Raji (cell line): ENCODE results near the gene CCNY.

Experiments
- POLR2A ChIP-seq: IDR thresholded peaks from 2 replicates; pipeline ENCODE4 v1.6.1; 2011; ENCODE audit warnings: low read depth, low read length, control low read depth; ENCODE audit not compliant: insufficient read depth

CCNY gene

DNA sequence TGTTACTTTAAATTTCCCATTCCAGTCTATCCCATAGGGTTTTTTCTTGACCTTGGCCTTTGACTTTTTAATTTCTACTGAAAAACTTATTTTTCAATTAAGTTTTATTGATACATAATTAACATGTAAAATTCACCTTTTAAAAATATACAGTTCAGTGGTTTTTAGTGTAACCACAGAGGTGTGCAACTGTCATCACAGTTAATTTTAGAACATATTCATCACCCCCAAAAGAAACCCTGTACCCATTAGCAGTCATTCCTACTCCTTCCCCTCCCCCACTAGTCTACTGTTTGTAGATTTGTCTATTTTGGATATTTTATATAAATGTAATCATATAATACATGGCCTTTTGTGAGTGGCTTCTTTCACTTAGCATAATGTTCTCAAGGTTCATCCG is 172.3 kb downstream of the CCNY start:
- no peak for TF ChIP-seq POLR2A

GRCh38 chr10:35510891-35511290 is 174.6 kb downstream of the CCNY start:
- TF ChIP-seq POLR2A = no peak

- TF ChIP-seq POLR2A = no peak
Measured at GRCh38 chr10:35511647-35512046, 175.3 kb downstream of the CCNY start.

DNA sequence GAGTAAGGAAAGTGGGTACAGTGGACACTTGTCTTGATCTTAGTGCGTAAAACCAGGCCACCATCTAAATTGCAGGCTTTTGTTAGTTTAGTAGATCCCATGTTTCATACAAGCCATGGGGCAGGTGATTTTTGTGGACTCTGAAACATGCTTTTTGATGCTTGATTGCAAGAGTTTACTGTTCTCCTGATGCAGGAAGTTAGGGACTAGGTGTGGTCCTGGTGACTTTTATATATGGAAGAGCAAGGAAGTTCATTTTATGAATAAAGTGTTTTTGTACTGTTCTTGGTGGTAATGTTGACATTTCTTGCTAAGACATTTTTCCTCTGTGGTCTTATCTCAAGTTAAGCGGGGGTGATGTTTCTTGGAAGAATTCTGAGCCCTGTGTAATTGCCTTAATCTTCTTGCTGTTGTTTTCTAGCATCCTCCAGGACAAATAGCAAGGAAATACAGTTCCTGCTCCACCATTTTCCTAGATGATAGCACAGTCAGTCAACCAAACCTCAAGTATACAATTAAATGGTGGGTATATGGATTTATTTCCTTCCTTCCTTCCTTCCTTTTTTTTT is 179.9 kb downstream of the CCNY start:
- no peak for TF ChIP-seq POLR2A

DNA sequence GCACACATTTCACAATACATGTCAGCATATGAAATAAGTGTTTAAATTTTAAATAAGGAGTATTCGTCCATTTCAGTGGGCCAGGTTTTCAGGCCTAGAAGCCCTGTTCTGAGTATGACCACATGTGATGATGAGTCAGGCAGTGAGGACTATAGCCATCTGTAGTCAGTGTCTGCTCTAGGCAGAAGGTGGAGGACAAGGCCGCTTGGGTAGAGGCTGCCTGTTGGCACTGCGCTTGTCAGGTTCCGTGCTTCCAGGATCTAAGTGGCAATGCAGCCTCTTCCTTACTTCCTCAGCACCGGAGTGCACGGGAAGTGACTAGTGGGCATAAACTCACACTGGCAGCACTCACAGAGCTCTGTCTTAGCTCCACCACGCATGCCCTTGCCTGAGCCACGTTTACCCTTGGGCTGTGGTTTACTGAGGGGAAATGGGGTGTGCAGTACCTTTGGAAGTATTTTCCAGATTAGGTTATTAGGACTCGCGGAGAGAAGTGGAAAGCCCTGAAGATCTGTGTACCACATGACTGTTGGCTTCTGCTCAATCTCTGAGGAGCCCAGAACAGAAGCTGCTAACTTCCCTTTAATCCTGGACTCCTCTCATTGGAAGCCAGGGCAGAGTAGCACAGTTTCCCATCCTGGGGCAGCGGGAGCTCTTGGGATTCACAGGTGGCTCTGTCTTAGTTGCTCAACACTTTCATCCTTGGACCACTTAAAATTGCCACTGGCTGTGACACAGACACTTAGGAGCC is 181.3 kb downstream of the CCNY start:
- no peak for TF ChIP-seq POLR2A

DNA sequence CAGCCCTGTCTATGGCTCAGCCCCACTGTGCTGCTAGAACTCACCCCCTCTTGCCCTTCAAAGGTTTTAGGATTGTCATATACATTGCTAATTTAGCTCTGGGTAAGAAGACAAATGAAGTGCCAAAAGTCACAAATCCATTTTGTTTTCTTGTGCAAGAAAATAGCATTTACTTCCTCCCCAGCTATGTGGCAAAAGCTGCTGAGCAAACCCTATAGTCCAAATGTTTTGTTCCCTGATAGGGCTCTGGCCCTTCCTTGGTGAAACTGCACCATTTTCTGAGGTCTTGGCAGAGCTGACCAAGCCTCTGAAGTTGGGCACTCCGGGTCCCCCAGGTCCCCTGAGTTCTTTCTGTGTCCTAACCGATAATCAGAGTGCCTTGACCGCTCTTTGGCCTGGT is 184.7 kb downstream of the CCNY start:
- TF ChIP-seq POLR2A = no peak

DNA sequence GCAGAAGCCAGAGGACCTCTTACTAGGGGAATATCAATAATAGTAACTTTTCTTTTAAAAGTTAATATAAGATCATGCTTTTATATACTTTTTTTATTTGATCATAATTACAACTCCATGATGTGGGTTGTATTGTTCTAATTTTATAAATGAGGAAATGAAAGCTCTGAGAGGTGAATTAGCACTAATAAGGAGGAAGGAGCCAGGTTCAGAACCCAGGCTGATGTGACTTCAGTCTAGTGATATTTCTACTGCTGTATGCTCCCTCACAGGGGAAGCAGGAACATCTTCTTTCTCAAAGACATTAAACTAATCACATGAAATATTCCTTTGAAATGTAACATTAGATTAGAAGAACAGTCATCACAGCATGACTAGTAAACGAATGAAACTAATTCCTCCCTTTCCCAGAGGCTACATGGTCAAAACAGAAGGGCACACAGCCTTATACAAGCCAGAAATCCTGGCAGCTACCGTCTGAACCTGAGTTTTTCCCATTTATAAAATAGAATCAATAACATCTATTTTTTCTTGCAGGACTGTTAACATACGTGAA is 187.4 kb downstream of the CCNY start:
- TF ChIP-seq POLR2A = no peak

- TF ChIP-seq POLR2A = no peak
Measured at GRCh38 chr10:35526746-35527145, 190.4 kb downstream of the CCNY start.

GRCh38 chr10:35532141-35532540 is 195.8 kb downstream of the CCNY start:
- no peak for TF ChIP-seq POLR2A

- no peak for TF ChIP-seq POLR2A
Measured at GRCh38 chr10:35533565-35533964, 197.3 kb downstream of the CCNY start.

DNA sequence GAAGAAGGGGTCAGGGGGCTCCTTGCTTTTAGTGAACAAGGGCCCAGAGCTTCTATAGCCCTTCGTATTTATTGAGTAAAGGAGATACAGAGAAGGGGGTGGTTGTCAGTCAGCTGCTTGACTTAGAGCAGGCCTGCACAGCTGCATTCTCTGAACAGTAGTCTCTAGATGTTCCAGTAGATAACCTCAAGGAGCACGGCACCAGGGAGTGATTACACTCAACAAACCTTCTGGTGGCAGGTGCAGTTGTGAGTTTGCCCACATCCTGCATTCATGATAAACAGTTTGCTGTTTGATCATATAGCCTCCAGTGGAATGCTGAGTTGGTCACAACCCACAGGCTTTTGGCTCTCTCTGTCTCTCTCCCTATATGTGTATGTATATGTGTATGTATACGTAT is 198.8 kb downstream of the CCNY start:
- TF ChIP-seq POLR2A = no peak

DNA sequence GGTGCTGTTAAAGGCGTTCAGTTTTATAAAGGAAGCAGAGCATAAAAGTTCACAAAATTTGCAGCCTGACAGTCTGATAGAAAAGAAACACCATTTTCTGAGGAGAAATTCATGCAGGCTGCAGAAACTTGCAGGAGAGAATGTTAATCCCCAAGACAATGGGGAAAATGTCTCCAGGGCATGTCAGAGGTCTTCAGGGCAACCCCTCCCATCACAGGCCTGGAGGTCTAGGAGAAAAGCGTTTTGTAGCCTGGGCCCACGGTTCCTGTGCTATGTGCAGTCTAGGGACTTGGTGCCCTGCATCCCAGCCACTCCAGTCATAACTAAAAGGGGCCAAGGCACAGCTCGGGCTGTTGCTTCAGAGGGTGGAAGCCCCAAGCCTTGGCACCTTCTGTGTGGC is 200.5 kb downstream of the CCNY start:
- TF ChIP-seq POLR2A = no peak

DNA sequence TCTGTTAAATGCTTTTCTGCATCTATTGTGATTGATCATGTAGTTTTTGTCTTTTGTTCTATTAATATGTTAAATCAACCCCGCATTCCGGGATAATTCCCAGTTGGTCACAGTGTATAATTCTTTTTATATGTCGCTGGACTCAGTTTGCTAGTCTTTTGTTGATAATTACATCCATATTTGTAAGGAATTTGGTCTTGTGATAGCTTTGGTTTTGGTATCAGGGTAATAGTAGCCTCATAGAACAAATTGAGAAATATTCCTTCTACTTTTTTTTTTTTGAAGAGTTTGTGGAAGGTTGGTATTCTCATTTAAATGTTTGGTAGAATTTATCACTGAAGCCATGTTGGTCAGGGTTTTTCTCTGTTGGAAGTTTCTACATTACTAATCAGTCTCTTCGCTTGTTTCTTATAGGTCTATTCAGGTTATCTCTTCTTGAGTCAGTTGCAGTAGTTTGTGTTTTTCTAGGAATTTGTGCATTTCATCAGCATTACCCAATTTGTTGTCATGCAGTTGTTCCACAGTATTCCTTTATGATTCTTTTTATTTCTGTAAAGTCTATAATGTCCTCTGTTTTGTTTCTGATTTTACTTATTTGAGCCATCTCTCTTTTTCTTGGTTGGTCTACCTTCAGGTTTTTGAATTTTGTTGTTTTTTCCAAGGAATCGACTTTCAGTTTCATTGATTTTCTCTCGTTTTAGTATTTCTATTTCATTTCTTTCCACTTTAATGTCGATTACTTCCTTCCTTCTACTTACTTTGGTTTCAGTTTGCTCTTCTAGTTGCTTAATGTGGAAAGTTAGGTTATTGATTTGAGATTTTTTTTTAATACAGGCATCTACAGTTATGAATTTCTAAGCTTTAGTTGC is 204.2 kb downstream of the CCNY start:
- no peak for TF ChIP-seq POLR2A

DNA sequence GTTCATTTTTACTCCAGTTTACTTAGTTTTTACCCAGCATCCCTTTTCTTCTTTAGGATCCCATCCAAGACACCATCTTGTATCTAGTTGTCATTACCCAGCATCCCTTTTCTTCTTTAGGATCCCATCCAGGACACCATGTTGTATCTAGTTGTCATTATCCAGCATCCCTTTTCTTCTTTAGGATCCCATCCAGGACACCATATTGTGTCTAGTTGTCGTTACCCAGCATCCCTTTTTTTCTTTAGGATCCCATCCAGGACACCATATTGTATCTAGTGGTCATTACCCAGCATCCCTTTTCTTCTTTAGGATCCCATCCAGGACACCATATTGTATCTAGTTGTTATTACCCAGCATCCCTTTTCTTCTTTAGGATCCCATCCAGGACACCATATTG is 205.4 kb downstream of the CCNY start:
- no peak for TF ChIP-seq POLR2A

GRCh38 chr10:35542303-35542702 is 206.0 kb downstream of the CCNY start:
- TF ChIP-seq POLR2A = no peak

GRCh38 chr10:35545079-35545657 is 208.9 kb downstream of the CCNY start:
- TF ChIP-seq POLR2A = no peak
